Measurements from ENCODE around the gene ZC3H7A. TPM values are rescaled to one million over a fixed set of nuclear protein-coding genes. Genes with fewer than 3 reads are reported as not detected.
"Not testable (repeated sequence)": the region's sequence is repeated elsewhere in the genome, so short reads cannot be mapped to it uniquely, and the experiment has no call there.

ZC3H7A gene
- 45.9 TPM for polyA plus RNA-seq (ENCODE audit: insufficient read length)

- DNase-seq (ENCODE audit: low read depth) = peak; percentile 81
Measured at GRCh38 chr16:11797166-11797956, at the start of gene ZC3H7A. TSS of gene ZC3H7A (minus strand) at chr16:11797258. CDS start at chr16:11782354, 14,904 bp downstream.

GRCh38 chr16:11844499-11844898 is 47.4 kb upstream of the ZC3H7A start:
- no peak for DNase-seq (ENCODE audit: low read depth)

- no peak for DNase-seq (ENCODE audit: low read depth)
Measured at GRCh38 chr16:11843861-11844260, 46.8 kb upstream of the ZC3H7A start.

GRCh38 chr16:11843206-11843605 is 46.1 kb upstream of the ZC3H7A start:
- DNase-seq (ENCODE audit: low read depth) = no peak

GRCh38 chr16:11841026-11841425 is 44.0 kb upstream of the ZC3H7A start:
- no peak for DNase-seq (ENCODE audit: low read depth)

- DNase-seq (ENCODE audit: low read depth) = no peak
Measured at GRCh38 chr16:11836650-11837244, 39.7 kb upstream of the ZC3H7A start.

- DNase-seq (ENCODE audit: low read depth) = no peak
Measured at GRCh38 chr16:11835891-11836649, 39.0 kb upstream of the ZC3H7A start.

- no peak for DNase-seq (ENCODE audit: low read depth)
Measured at GRCh38 chr16:11835309-11835708, 38.3 kb upstream of the ZC3H7A start.

- no peak for DNase-seq (ENCODE audit: low read depth)
Measured at GRCh38 chr16:11833951-11834695, 37.1 kb upstream of the ZC3H7A start.

- DNase-seq (ENCODE audit: low read depth) = no peak
Measured at GRCh38 chr16:11828696-11829095, 31.6 kb upstream of the ZC3H7A start.

- DNase-seq (ENCODE audit: low read depth) = not testable (repeated sequence)
Measured at GRCh38 chr16:11825520-11826165, 28.6 kb upstream of the ZC3H7A start.

GRCh38 chr16:11824362-11824761 is 27.3 kb upstream of the ZC3H7A start:
- DNase-seq (ENCODE audit: low read depth) = no peak

- not testable (repeated sequence) for DNase-seq (ENCODE audit: low read depth)
Measured at GRCh38 chr16:11823645-11824044, 26.6 kb upstream of the ZC3H7A start.

GRCh38 chr16:11819798-11820197 is 22.7 kb upstream of the ZC3H7A start:
- DNase-seq (ENCODE audit: low read depth) = no peak

- not testable (repeated sequence) for DNase-seq (ENCODE audit: low read depth)
Measured at GRCh38 chr16:11818970-11819369, 21.9 kb upstream of the ZC3H7A start.

GRCh38 chr16:11816123-11816522 is 19.1 kb upstream of the ZC3H7A start:
- DNase-seq (ENCODE audit: low read depth) = no peak

- not testable (repeated sequence) for DNase-seq (ENCODE audit: low read depth)
Measured at GRCh38 chr16:11814800-11815199, 17.7 kb upstream of the ZC3H7A start.

GRCh38 chr16:11806721-11807120 is 9.7 kb upstream of the ZC3H7A start:
- DNase-seq (ENCODE audit: low read depth) = no peak

- no peak for DNase-seq (ENCODE audit: low read depth)
Measured at GRCh38 chr16:11805556-11805955, 8.5 kb upstream of the ZC3H7A start.

- no peak for DNase-seq (ENCODE audit: low read depth)
Measured at GRCh38 chr16:11801481-11802021, 4.5 kb upstream of the ZC3H7A start.

- DNase-seq (ENCODE audit: low read depth) = no peak
Measured at GRCh38 chr16:11800382-11800718, 3.3 kb upstream of the ZC3H7A start.

All from forelimb muscle (tissue), 1 donor.